ENCODE data around the gene AGO4.

DNA sequence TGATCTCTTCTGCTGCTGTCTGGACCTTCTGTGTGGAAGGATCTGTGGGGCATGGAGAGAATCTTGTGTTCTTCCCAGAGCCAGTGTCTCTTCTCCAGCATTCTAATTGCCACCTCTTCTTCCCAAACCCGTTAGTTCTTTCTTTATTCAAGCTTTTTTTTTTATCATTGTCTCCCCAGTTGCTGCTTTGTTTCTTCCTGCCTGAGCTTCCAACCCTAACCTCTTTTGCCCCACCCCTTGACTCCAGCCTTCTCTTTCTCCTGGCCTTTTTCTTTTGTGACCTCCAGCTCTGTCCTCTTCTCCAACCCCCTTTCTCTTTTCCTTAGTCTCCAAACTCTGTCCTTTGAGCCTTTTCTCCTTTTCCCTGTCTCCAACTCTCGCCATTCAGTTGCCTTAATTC lies 79.7 kb downstream of the AGO4 start:
- TF ChIP-seq EZH2phosphoT487 (IDR thresholded peaks at IDR 0.05) (no peak), CTCF (IDR thresholded peaks at IDR 0.05) (no peak)

All from neural progenitor cell (in vitro differentiated cells).